ENCODE data around the gene KREMEN1.
A peak's percentile ranks its signal among the peaks of the same experiment; 100 is the strongest.
"Not testable (repeated sequence)": the region's sequence is repeated elsewhere in the genome, so short reads cannot be mapped to it uniquely, and the experiment has no call there.

KREMEN1 gene, protein sequence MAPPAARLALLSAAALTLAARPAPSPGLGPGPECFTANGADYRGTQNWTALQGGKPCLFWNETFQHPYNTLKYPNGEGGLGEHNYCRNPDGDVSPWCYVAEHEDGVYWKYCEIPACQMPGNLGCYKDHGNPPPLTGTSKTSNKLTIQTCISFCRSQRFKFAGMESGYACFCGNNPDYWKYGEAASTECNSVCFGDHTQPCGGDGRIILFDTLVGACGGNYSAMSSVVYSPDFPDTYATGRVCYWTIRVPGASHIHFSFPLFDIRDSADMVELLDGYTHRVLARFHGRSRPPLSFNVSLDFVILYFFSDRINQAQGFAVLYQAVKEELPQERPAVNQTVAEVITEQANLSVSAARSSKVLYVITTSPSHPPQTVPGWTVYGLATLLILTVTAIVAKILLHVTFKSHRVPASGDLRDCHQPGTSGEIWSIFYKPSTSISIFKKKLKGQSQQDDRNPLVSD

DNA sequence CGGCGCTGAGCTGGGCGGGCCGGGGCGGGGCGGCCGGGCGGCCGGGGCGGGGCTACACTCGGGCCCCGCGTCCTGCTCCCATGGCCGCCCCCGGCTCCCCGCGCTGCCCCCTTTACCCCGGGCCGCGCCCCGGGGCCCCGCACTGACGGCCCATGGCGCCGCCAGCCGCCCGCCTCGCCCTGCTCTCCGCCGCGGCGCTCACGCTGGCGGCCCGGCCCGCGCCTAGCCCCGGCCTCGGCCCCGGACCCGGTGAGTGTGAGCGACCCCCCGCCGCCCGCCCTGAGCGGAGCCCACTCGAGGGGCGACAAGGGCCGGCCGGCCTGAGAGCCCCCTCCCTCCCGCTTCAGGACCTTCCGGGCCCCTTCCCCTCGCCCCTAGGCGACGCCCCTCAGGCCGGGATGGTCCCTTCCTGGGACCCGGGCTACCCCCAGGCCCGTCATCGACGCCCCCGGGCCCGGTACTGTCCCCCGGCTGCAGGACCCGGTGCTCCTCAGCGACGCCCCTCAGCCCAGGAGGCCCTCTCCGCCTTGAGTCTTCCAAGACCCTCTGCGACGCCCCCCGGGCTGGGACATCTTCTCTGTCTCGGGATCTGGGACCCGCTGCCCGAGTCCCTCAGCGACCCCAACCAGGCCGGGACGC, at the start of gene KREMEN1:
TSS of gene KREMEN1 (plus strand) at position 57 of the 639 bp plus-strand sequence. CDS start at position 153, 96 bp downstream.
- DNase-seq: no peak

DNA sequence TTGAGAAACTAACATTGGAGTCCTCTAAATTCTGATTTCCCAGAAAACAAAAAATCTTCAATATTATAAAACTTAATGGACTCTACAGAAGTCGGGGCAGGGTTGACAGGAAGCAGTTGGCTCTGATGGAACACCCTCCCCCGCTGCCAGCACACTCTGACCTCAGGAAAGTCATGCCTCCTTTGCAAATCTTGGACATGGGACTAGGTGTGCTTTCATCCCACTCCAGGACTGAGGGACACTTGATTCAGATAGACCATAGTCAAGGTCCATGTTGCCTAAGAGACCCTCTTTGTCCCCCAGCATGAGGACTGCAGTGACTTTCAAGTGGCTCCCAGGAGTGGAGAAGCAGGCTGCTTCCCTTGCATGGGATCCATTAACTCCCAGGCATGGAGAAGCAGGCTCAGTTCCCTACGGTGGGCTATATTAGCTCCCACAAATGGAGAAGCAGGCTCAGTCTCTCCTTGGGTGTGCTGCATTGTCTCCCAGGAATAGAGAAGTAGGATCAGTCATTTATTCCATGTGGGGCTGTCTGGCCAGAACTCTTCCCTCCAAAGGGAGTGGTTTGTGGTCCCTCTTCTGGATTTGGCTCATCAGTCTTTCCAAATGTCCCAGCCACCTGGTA, 49.6 kb upstream of the KREMEN1 start:
- DNase-seq: no peak

DNA sequence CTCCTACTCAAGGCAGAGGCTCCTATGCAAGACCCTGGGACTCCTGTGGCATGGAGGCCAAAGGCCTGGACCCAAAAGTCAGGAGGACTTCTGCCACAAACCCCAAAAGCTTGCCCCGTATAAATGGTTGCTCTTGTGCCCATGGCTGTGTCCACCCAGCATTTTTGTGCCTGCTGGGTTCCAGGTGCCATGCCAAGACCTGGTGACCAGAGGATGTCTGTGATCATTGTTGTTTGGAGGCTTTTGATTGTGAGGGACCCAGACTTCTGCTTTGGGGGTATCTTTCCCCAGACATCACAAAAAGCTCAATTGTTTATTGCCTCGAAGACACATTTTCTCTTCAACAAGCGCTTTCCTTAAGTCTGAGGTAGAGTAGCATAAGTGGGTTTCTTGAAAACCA, 46.3 kb upstream of the KREMEN1 start:
- DNase-seq: no peak

DNA sequence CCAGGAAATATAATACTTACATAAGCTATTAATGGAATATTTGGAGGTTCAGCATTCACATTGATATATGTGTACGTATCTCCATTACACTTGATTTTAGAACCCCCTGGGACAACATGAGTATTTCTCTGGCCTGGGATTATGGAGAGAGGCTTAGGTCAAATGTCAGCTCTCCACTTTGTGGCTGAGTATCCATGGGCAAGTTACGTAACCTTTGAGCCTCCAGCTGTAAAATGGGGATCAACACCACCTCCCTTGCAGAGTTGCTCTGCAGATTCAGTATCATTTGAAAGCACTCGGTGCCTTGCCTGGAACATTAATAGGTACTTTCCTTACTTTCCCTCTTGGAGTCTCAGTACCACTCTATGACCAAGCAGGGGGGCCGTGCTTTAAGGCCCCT, 44.4 kb upstream of the KREMEN1 start:
- DNase-seq: no peak

DNA sequence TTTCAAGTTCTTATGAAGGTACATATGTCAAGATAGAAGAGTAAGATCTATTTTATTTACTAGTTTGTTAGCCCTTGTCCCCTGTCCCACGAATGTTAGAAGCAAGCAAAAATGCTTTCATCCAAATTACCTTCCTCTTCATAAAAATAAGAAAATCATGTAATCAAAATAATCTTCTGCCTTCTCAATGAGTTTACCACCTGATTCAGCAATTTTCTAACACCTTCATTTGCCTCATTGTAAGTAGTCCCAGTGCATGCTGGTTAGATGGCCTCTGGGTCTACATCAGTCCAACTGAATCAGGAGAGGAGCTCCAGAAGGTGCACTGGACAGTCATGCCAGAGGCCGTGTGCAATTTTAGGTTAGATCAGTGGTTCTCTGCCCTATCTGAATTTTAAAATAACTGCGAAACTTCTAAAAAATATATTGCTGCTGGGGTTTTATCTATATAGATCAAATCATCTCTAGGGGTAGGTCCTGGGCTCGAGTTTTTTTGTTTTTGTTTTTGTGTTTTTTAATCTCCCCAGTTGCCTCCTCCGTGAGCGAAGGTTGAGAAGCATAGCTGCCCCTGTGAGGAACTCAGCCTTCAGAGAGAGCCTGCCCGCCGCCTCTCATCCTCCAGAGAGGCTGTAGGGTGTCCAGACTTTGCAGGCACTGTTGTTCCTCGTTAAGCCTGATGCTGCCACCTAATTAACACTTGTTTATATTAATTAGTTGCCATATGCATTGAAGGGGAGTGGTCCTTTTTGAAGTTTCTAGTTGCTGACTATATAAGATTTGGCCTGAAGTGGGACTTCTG, 43.4 kb upstream of the KREMEN1 start:
- DNase-seq: no peak

DNA sequence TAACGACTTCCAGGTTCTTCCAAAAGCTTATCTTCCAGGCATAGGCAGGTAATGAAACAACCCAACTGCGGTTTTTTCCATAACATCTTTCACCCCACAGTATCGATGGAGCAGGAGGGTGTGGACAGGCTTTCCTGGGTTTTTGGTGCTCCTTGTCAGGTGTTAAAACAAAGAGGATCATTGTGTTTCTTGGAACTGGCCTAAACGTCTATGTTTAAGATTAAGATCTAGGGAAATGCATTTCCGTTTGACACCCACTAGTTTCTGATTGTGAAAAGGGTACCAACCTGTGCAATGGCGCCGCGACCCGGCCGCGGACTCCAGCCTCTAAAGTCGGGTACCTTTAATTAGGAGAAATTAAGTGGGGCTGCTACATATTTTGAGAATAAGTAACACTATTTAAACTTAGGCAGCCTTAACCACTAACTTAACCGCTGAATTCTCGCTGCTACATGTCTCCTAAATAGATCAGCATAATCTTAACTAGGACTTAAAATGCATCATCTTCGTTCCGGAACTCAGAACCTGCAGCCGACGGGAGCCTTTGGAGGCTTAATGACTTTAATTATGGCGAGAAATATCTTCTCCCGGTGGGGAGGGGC, 42.7 kb upstream of the KREMEN1 start:
- no peak for DNase-seq

DNA sequence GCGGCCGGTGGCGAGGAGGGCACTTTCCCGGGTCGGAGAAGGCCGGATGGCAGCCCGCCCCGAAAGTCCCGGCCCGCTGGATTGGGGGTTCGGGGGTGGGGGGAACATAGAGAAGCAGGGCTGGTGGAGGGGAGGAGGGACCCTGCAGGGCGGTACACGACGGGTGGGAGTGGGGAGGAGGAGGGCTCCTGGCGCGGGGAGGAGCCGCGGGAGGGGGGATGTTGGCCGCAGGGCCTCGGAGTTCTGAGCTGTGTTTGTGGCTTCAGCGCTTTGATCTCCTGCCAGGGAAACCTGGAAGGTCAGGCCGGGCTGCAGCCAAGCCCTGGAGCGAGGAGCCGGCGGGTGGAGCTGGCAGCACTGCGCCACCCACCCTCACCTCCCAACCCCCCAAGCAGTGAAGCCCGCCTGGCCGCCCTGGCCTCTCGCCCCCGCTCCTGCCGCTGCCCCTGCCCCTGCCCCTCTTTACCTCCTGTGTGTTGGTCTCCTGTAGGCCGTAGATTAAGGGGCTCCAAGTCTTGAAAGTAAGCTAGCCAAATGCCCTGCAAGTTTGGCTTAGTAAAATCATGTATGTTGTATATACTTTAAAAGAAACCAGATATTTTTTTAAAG, 42.1 kb upstream of the KREMEN1 start:
- DNase-seq: no peak

DNA sequence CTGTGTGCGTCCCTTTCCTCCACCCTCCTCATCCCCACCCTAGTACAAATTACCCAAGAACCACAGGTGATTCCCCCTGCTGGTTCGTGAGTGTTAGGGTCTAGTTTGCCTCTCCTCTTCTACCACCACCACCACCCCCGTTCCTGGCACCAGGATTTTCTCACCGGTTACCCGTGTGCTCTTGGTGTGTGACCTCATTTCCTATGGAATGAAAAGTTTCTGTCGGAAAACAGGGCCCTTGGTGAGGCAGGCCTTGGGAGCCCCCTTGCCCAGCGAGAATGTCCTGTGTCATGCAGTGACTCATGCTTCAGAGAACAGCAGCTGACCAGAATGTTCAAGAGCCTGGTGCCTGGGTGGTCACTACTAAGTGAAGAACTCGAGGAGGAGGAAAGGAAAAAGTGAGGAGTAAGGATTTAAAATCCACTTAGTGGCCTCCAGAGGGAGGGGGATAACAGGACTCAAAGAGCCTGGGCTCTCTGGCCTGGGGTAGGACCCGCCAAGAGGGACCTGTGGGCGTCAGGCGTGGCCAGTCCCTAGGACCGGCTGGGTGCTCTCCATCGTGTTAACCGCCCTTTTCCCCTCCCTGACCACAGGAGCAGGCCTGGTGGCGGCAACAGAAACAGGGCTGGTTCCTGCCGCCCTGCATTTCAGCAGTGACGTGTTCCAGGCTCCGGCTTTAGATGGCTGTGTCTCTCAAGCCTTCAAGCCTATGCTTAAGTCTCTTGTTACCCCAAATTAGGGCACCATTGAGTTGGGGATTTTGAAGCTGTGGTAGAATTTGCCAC, 41.4 kb upstream of the KREMEN1 start:
- DNase-seq: no peak

DNA sequence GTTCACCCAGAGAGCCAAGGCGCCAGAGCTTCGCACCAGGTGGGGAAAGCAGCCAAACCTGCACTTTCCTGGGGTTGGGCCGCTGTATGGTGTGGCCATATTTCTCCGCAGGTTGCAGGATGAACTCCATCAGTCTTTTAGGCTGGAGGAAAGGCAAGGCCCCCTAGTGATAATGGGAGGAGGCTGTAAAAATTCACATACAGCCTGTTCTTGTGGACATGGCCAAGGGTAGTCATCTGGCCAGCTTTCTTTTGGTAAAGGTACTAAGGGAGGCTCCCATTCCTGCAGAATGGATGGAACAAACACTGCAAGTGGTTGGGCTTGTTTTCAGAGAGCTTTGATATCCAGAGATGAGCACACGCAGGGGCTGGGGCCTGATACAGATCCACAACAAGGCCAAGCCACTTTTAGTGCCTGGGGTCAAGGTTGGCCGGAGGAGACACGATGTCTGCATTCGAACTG, 40.8 kb upstream of the KREMEN1 start:
- no peak for DNase-seq

DNA sequence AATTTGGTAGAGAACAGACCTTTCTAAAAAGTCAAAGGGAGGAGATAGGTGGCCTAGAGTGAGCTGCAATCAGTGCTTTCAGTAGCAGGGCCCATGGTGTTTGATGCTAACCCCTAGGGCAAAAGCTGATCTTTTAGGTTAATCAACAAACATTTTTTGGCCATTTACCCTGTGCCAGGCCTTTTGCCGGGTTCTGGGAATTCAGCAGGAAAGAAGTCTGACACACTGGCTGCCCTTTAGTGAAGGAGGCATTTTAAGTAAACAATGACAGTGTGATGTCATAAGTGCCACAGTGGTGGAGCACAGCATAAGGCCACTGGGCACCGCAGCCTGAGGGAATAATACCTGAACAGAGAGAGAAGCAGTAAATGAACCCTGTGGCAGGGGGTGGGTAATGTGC, 40.3 kb upstream of the KREMEN1 start:
- no peak for DNase-seq

DNA sequence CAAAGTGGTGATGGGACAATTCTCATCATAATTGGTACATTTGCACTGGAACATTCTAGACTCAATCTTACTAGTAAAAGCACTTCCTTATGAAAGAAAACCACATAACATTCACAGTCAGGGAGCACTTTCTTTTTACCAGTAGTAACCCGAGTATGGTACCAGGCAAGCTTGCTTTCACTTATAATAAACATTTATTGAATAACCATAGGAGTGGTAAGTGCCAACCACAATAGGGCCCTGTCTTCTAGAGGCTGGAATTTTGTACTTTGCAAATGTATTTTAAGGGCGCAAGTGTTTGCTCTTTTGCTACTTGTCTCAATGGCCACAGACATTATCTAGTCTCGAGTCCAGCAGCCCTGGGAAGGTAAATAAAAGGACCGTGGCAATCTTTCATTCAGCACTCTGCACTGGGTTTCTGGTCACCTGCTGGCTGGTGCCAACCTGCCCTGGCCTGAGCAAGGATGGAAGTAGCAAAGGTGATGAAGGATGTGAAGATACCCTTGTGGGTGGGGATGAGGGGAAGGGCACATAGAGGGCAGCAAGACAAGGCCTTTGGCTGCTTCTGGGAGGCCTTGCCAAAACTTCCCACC, 35.4 kb upstream of the KREMEN1 start:
- DNase-seq: no peak

DNA sequence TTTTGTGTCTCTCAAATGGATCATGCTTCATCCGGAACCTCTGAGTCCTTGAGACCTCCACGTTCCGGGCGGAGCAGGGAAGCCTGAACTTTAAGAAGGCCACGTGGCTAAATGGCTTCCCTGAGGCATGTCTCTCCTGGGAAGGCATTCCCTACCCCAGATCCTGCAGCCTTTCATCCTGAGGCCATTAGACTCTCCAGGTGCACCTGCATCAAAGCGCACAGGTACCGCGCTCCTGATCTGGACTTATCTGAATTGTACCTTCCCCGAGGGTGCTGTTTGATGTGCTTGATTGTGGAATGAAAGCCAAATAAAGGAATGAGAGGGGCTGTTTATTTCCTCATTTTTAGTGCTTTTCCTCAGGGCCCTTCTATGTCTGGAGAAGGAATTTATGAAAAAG, 33.7 kb upstream of the KREMEN1 start:
- DNase-seq: no peak

DNA sequence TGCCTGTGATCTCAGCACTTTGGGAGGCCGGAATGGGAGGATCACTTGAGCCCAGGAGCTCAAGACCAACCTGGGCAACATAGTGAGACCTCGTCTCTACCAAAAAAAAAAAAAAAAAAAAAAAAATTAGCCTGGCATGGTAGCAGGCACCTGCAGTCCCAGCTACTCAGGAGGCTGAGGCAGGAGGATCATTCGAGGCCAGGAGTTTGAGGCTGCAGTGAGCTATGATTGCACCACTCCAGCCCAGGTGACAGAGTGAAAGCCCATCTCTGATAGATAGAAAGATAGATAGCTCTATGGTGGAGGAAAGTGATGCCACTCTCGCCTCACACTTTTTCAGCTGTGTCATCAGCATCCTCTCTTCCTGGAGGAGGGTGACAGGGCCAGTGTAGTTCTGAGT, 33.2 kb upstream of the KREMEN1 start:
- not testable (repeated sequence) for DNase-seq

DNA sequence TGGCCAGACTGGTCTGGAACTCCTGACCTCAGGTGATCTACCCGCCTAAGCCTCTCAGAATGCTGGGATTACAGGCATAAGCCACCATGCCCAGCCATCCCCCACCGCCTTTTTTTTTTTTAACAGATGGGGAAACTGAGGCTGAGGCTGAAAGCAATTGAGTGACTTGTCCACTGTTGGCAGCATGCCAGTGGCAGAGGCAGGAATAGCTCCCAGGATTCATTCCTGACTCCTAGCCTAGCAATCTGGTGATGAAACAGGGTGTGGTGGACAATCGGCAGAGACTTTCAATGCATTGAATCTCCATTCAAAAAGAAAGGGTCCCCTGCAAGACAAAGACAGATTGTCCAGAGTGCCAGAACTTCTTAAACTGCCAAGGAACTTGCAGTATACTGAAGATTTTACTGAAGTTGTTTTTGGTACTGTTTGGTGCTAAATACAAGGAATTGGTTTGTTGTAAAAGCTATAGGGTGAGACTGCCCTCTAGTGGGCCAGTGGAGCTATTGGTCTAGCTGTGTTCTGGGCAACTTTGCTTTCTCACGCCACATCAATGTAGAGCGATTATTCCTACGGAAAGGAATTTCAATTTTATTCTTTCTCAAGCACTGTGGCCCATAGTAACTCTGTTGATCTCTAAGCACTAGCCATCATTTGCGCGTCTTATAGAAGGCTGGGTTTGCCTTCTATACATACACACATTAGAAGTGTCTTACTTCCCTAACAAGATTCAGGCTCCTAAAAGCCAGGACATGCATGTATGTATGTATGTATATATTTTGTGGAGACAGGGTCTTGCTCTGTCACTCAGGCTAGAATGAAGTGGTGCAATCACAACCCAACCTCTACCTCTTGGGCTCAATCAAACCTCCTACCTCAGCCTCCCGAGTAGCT, 32.2 kb upstream of the KREMEN1 start:
- DNase-seq: peak; percentile 50

DNA sequence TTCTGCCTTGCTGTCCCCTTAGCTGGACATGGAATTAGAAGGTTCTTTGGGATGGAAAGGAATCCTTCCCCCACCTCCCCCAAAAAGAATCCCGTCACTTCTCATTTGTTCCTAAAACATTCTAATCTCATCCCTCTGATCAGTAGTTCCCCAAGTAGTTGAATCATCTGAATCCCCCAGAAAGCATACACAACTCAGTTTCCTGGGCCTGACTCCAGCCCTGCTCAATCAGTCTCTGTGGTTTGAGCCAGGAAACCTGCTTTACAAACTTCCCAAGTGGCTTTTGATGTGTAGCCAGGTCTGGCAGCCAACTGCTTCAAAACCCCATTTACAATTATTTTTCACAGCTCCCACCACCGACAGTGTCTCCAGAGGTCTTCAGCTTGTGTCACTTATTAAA, 31.4 kb upstream of the KREMEN1 start:
- no peak for DNase-seq

DNA sequence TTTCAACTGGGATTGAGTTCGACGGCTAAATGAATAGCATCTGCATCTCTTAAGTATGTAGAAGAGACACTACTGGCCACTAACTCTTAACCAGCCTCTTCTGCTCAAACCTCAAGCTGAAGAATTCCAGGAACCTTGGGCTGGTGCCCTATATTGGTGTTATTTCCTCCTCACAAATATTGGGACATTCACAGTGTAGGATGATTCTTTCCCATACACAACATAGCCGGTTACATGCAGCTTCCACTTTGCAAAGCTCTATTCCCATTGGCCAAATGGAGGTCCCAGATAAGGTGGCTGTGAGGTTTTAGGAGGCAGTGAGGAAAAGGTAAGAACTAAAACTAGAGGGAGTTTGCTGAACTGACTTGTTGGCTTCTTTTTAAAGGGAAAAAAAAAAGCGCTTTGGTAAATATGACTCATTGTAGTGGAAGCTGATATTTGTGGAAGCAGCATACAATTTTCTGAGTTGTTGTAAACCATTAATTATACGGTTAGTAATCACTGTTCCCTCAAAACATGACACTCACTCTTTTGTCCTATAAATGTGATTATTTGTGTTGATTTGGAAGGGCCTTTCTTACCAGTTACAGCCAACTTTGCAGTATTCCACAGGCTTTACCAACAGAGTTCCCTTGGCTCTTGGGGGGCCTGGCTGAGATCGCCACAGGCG, 28.8 kb upstream of the KREMEN1 start:
- DNase-seq: no peak

DNA sequence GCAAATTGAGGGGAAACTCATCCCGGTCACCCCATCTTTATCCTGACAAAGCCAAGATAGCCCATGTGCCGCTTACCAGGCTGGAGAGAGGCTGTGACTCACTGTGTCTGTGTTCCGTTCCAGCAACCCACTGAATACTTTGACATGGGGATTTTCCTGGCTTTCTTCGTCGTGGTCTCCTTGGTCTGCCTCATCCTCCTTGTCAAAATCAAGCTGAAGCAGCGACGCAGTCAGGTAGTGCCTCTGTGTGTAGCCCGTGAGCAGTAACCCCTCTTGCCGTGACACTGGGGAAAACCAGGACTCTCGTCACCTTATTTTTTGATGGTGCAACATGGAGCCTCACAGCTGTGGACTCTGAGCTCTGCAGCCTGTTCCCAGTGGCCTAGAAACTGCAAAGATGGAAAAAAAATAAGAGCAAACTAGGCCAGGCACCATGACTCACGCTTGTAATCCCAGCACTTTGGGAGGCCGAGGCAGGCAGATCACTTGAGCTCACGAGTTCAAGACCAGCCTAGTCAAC, 28.1 kb upstream of the KREMEN1 start:
- no peak for DNase-seq

DNA sequence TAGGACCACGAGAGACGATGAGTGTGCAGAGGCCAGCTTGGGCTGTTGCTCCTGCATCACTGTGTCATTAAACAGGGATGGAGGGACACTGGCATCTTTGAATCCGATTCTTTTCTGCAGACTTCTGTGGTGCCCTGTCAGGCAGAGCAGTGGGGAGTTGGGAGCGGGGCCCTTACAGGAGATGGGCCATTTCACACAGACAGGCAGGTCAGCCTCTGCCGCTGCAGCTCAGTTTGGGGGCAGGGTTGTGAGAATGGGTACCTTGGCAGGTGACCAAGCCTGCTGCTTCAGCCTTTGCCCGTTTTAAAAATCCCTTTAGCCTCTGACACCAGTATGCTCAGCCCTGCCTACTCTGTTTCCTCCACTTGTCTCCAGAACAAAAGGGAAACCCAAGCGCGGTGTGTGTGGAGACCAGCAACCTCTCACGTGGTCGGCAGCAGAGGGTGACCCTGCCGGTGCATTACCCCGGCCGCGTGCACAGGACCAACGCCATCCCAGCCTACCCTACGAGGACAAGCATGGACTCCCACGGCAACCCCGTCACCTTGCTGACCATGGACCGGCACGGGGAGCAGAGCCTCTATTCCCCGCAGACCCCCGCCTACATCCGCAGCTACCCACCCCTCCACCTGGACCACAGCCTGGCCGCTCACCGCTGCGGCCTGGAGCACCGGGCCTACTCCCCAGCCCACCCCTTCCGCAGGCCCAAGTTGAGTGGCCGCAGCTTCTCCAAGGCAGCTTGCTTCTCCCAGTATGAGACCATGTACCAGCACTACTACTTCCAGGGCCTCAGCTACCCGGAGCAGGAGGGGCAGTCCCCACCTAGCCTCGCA, 23.8 kb upstream of the KREMEN1 start:
- no peak for DNase-seq

Measured in stimulated activated CD4-positive, alpha-beta T cell treated with anti-CD3 and anti-CD28 coated beads, Interleukin-4, amount 100 ng/mL, for 1 hour (primary cell).